Measurements from ENCODE around the gene CACNB2.

Gene CACNB2

GRCh38 chr10:18278181-18278580 is 138.0 kb downstream of the CACNB2 start:
- DNase-seq (ENCODE audit: low read depth in 3 of 3, low spot score in 1 of 3): no peak

GRCh38 chr10:18279173-18279572 is 138.9 kb downstream of the CACNB2 start:
- DNase-seq (ENCODE audit: low read depth in 3 of 3, low spot score in 1 of 3): no peak

DNA sequence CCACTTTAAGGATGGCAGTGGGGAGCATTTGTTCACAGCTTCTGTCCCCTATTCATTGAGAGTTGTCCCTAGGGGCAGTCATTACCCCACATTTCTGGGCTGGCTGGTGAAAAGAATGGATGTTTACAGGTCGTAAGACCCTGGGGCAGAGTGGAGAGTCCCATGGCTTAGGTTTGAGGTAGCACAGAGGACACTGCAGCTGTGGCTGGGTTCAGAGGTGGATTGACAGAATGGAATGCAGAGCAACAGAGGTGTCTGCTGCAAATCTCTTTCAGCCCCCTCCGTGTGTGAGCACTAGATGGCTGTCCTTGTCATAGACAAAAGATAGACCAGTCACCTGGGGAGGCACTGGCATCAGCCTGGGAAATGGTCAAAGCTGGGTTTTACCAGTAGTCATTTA is 141.9 kb downstream of the CACNB2 start:
- no peak for DNase-seq (ENCODE audit: low read depth in 3 of 3, low spot score in 1 of 3)

- DNase-seq (ENCODE audit: low read depth in 3 of 3, low spot score in 1 of 3): no peak
These were observed 150.6 kb downstream of the CACNB2 start for GRCh38 chr10:18290651-18291313.

DNA sequence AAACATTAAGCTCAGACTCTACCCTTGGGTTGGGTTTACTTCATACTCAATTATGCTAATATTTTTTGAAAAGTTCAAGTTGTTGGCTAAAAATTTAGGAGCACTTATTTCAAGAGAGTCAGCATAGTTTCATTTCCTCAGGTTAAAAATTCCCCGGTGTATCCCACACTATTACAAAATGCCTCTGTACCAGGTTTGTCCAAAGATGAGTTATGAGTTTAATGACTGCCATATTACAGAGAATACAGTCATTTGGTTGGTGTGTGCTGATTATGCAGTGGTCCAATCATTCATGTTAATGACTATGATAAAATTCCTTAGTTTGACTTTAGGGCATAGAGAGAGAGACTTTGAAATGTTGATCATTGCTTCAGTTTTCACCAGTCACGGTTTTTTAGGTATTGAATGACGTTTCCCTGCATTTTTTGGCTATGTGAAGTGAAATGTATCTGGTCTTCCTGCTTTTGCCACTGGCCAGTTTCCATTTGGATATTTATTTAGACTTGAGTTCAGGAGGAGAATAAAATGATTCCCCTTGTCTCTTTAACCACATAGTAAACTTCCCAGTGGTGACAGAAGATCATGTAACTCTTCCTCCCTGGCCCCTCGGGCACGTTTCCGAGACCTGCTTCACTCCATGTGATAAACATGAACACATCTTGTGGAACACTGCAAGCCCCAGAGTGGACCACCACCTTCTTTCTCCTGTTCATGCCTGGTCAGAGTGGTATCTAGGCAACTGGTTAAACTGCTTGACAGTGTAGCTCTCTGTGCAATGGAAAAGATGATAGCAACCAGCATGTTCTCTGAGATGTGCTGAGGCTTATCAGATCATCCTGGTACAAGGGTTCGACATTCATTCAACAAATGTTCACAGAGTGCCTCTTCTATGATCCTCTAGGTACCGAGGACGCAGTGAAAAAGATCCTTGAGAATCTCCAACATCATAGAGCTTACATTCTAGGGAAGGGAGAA is 153.6 kb downstream of the CACNB2 start:
- DNase-seq (ENCODE audit: low read depth in 3 of 3, low spot score in 1 of 3): no peak

- no peak for DNase-seq (ENCODE audit: low read depth in 3 of 3, low spot score in 1 of 3)
These were observed 154.4 kb downstream of the CACNB2 start for GRCh38 chr10:18294633-18295032.

DNA sequence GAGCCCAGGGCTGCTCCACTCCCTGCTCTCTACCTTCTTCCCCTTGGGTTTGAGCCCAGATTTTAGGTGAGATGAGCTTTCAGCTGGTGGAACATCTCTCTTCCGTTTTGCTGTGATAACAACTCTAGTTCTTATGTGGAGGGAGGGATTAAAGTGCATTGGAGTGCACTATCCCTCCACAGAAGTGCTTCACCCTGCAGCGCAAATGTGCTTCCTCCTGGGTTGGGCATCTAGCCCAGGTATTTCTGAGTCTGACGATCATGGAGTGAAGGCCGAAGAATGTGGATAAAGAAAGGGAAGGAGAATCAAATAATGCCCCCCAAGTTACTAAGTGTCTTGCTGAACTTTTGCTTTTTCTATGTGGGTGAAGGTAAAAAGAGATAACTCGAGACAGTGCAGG is 157.4 kb downstream of the CACNB2 start:
- no peak for DNase-seq (ENCODE audit: low read depth in 3 of 3, low spot score in 1 of 3)

DNA sequence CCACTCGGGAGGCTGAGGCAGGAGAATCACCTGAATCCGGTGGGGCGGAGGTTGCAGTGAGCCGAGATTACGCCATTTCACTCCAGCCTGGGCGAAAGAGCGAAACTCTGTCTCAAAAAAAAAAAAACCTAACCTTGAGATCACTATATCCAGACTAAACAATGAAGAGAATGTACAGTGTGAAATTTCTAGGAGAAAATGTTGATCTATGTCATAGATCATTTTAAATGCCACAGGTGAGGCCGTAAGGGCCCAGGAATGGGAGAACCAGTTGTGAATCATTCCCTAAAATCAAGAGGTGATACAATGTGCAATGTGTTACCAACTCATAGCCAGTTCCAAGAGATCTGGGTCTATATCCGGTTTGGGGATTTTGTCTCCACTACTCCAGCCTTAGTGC is 158.0 kb downstream of the CACNB2 start:
- DNase-seq (ENCODE audit: low read depth in 3 of 3, low spot score in 1 of 3): no peak

GRCh38 chr10:18303851-18304801 is 163.9 kb downstream of the CACNB2 start:
- no peak for DNase-seq (ENCODE audit: low read depth in 3 of 3, low spot score in 1 of 3)

DNA sequence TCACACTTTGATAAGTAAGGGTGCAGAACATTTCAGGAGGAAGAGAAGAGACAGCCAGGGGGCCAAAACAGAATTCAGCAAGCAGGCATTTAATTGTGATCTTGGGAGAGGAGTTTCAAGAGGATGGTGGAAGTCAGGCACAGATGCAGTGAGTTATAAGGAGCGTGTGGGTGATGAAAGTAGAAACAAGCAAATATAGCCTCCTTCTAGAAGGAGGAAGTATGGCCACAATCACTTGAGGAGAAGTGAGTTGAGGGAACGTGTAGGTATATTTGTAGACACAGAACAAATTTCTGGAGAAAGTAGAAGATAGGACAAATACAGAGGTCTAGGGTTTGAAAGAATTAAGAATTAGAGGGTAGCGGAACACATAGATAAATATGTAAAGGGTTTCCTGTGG is 165.8 kb downstream of the CACNB2 start:
- DNase-seq (ENCODE audit: low read depth in 3 of 3, low spot score in 1 of 3): no peak

DNA sequence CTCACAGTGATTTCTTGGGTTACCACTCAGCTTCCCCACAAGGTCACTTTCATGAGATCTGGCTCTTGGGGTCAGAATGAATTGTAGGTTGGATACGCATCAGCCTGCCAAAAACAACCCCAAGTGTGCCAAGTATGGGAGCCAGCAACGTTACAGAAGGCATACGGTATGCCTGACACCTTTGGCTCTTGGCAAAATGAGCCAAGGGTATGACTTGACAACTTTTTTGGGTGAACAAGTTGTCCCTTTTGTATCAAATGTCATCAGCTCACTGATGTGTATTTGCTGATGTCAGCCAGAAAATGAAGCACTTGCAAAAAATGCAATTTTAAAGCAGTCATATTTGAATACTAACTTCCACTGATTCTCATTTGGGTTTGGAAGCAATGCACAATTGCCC is 168.4 kb downstream of the CACNB2 start:
- DNase-seq (ENCODE audit: low read depth in 3 of 3, low spot score in 1 of 3): no peak

- DNase-seq (ENCODE audit: low read depth in 3 of 3, low spot score in 1 of 3): no peak
These were observed 170.5 kb downstream of the CACNB2 start for GRCh38 chr10:18310761-18311160.

- no peak for DNase-seq (ENCODE audit: low read depth in 3 of 3, low spot score in 1 of 3)
These were observed 172.3 kb downstream of the CACNB2 start for GRCh38 chr10:18312374-18313139.

- no peak for DNase-seq (ENCODE audit: low read depth in 3 of 3, low spot score in 1 of 3)
These were observed 172.9 kb downstream of the CACNB2 start for GRCh38 chr10:18313140-18313530.

DNA sequence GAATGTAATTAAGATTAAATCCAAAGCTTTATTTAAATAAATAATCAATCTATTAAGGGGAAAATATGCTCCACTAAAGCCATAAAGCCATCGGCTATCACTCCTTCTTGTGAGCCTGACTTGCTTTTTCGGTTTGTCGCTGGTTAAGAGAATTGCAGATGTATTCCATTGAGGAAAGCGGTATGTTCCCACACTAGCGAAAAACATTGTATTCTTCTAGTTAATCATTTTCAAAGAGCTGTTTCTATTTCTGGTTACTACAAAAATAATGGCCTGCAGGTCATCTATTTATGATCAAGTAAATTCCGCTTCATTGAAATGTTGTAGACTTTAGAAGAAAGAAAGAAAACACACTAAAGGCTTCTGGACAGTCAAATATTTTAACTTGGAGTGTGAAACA is 173.4 kb downstream of the CACNB2 start:
- DNase-seq (ENCODE audit: low read depth in 3 of 3, low spot score in 1 of 3): no peak

DNA sequence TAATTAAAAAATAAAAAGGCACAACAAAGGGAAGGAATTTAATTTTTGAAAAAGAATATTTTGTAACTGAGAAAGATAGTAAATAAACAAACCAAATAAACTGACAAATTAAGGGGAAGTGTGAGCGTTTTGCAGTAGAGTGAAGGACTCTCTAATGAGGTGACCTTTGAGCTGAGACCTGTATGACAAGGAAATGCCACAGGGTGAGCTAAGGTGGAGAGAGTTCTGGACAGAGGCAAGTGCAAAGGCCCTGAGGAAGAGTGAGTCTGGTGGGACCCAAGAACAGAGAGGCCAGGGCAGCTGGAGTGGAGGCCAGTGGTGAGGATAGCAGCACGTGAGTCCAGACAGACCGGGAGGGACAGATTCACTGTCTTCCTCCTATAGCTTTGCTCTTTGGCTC is 179.4 kb downstream of the CACNB2 start:
- DNase-seq (ENCODE audit: low read depth in 3 of 3, low spot score in 1 of 3): no peak

DNA sequence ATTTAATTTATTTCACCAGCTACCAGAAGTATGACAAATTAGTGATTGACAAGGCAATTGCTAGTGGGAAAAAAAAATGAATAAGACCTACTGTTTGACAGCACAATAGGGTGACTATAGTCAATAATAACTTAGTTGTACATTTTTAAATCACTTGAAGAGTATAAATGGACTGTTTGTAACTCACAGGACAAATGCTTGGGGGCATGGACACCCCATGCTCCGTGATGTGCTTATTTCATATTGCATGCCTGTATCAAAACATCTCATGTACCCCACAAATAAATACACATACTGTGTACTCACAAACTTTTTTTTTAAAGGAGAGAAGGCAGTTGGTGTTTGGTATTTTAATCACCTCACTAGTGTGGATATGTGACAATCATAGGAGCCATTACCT is 181.1 kb downstream of the CACNB2 start:
- no peak for DNase-seq (ENCODE audit: low read depth in 3 of 3, low spot score in 1 of 3)

GRCh38 chr10:18323916-18324315 is 183.7 kb downstream of the CACNB2 start:
- no peak for DNase-seq (ENCODE audit: low read depth in 3 of 3, low spot score in 1 of 3)

DNA sequence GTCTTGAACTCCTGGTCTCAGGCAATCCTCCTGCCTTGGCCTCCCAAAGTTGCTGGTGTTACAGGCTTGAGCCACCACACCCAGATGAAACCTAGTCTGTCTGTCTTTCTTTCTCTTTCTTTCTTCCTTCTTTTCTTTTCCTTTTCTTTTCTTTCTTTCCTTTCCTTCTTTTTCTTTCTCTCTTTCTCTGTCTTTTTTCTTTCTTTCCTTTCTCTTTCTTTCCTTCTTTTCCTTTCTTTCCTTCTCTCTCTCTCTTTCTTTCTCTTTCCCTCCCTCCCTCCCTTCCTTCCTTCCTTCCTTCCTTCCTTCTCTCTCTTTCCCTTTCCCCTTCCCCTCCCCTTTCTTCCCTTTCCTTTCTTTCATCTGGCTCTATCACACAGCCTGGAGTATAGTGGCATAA is 185.2 kb downstream of the CACNB2 start:
- DNase-seq (ENCODE audit: low read depth in 3 of 3, low spot score in 1 of 3): no peak

- DNase-seq (ENCODE audit: low read depth in 3 of 3, low spot score in 1 of 3): no peak
These were observed 185.8 kb downstream of the CACNB2 start for GRCh38 chr10:18325889-18326531.
